B cell (primary cell): Measurements from ENCODE around the gene GAPVD1. TPM values are rescaled to one million over a fixed set of nuclear protein-coding genes. Genes with fewer than 3 reads are reported as not detected.

ENCODE experiments used
- ATAC-seq: fragments of 200-7000 bp; cut with Tn5 transposase; one replicate; pipeline ENCODE4 v1.10.0; 2021; ENCODE audit warnings: low read depth, mild to moderate bottlenecking, moderate number of reproducible peaks, moderate library complexity
- CTCF ChIA-PET: fragments of 350-600 bp; sonication (Branson Sonifier 250); formaldehyde crosslinking; loops from one replicate; lab custom pipeline; 2021; ENCODE audit warnings: antibody characterized with exemption, inconsistent platforms; lab: Charles Lee
- POLR2A ChIA-PET: fragments of 350-600 bp; sonication (Branson Sonifier 250); formaldehyde crosslinking; loops from one replicate; lab custom pipeline; 2021; ENCODE audit warnings: antibody characterized with exemption; lab: Charles Lee
- DNase-seq: peaks from one replicate; pipeline ENCODE4 v3.0.0; 2013
- H2AFZ ChIP-seq: 2 replicates; pipeline ENCODE4 v1.6.1; 2012; ENCODE audit warnings: mild to moderate bottlenecking, low read depth, low read length; ENCODE audit not compliant: insufficient read depth, poor library complexity, severe bottlenecking
- H3K27ac ChIP-seq, 2 donors: 1 replicate in 1 of 2; 2 replicates in 1 of 2; pipeline ENCODE4 v1.5.1; 2012 to 2013; ENCODE audit warnings: low read length in 2 of 2, mild to moderate bottlenecking in 2 of 2, moderate library complexity in 1 of 2
- H3K27me3 ChIP-seq, 4 experiments: fragments of 200-600 bp in 1 of 4; sonication (generic) in 1 of 4; replicated peaks in 1 of 4; 1 replicate in 2 of 4; 2 replicates in 2 of 4; pipeline versions ENCODE4 v1.6.1 to v1.7.0; 2013 to 2016; ENCODE audit warnings: low read length in 3 of 4, mild to moderate bottlenecking in 2 of 4, mixed read lengths in 1 of 4, moderate library complexity in 1 of 4; ENCODE audit not compliant: insufficient read depth in 4 of 4, control insufficient read depth in 3 of 4; ENCODE audit errors: control extremely low read depth in 1 of 4
- H3K36me3 ChIP-seq, 2 experiments: replicated peaks in 1 of 2; 1 replicate in 1 of 2; 2 replicates in 1 of 2; pipeline versions ENCODE4 v1.6.1 to v1.7.1; 2013; ENCODE audit warnings: low read length in 1 of 2; ENCODE audit not compliant: insufficient read depth in 2 of 2, control insufficient read depth in 1 of 2; ENCODE audit errors: control extremely low read depth in 1 of 2, extremely low read depth in 1 of 2
- H3K4me1 ChIP-seq, 2 donors: fragments of 200-600 bp in 1 of 2; sonication (generic) in 1 of 2; 1 replicate in 1 of 2; 2 replicates in 1 of 2; pipeline versions ENCODE4 v1.5.1 to v1.6.1; 2013 to 2017; ENCODE audit warnings: low read length in 2 of 2; ENCODE audit not compliant: control insufficient read depth in 2 of 2, insufficient read depth in 2 of 2
- H3K4me2 ChIP-seq: replicated peaks from 2 replicates; pipeline ENCODE3; 2012; ENCODE audit warnings: mild to moderate bottlenecking, low read depth, low read length; ENCODE audit not compliant: poor library complexity, severe bottlenecking
- H3K4me3 ChIP-seq, 5 experiments: fragments of 200-600 bp in 1 of 5; sonication (generic) in 1 of 5; 1 replicate in 3 of 5; 2 replicates in 2 of 5; pipeline versions ENCODE4 v1.5.1 to v1.7.0; 2011 to 2016; ENCODE audit warnings: low read length in 4 of 5, mild to moderate bottlenecking in 4 of 5, low read depth in 2 of 5, control low read depth in 1 of 5, moderate library complexity in 1 of 5; ENCODE audit not compliant: insufficient read depth in 1 of 5; ENCODE audit errors: control extremely low read depth in 1 of 5, extremely low read depth in 1 of 5
- H3K79me2 ChIP-seq: fragments of 200-600 bp; sonication (generic); one replicate; pipeline ENCODE4 v1.6.0; 2016; ENCODE audit warnings: low read length; ENCODE audit not compliant: control insufficient read depth, insufficient read depth
- H3K9ac ChIP-seq: fragments of 200-600 bp; sonication (generic); 2 replicates; pipeline ENCODE4 v1.6.1; 2017; ENCODE audit warnings: mild to moderate bottlenecking, low read length, moderate library complexity
- H3K9me3 ChIP-seq, 3 donors: one replicate each; pipeline versions ENCODE4 v1.6.1 to v1.7.1; 2013; ENCODE audit warnings: low read length in 2 of 3; ENCODE audit not compliant: control insufficient read depth in 2 of 3, insufficient read depth in 1 of 3; ENCODE audit errors: control extremely low read depth in 1 of 3
- H4K20me1 ChIP-seq: 2 replicates; pipeline ENCODE4 v1.6.0; 2012; ENCODE audit warnings: mild to moderate bottlenecking, low read length; ENCODE audit not compliant: insufficient read depth, control insufficient read depth, poor library complexity, severe bottlenecking
- H3K27ac Mint-ChIP-seq: one replicate; pipeline ENCODE4 v1.8.0; 2021; ENCODE audit warnings: mixed read lengths
- H3K27me3 Mint-ChIP-seq: one replicate; pipeline ENCODE4 v1.8.0; 2021; ENCODE audit warnings: mixed read lengths
- H3K4me1 Mint-ChIP-seq: one replicate; pipeline ENCODE4 v1.8.0; 2021; ENCODE audit warnings: mixed read lengths
- H3K4me3 Mint-ChIP-seq: one replicate; pipeline ENCODE4 v1.8.0; 2021; ENCODE audit warnings: mixed read lengths
- H3K9me3 Mint-ChIP-seq: one replicate; pipeline ENCODE4 v1.8.0; 2022; ENCODE audit warnings: mixed read lengths; ENCODE audit not compliant: insufficient read depth
- CTCF ChIP-seq: fragments of 200-600 bp; IDR thresholded peaks from one replicate; pipeline ENCODE4 v1.8.0; 2022; ENCODE audit warnings: antibody characterized with exemption, mild to moderate bottlenecking
- EZH2 ChIP-seq: IDR thresholded peaks from 2 replicates; pipeline ENCODE4 v1.6.1; 2012; ENCODE audit warnings: borderline replicate concordance, low read depth, mild to moderate bottlenecking, moderate library complexity, low read length; ENCODE audit not compliant: insufficient read depth, poor library complexity, severe bottlenecking
- WGBS: methylation state at CpG from one replicate; pipeline ENCODE4 v1.1.5; 2013; ENCODE audit warnings: missing lambda C conversion rate; ENCODE audit not compliant: insufficient coverage; 5-methylcytosine and 5-hydroxymethylcytosine counted together
- intact Hi-C: fragments of 100-400 bp; cut with micrococcal nuclease; formaldehyde crosslinking; loops from one replicate; pipeline ENCODE4 v1.10.0; 2022
- polyA plus RNA-seq: library from polyadenylated mRNA; depleted of rRNA; stranded (reverse); fragments of >200 nt; gene quantifications from 2 replicates; pipeline ENCODE4 v1.2.3, GENCODE V29; 2012
- total RNA-seq, 2 donors: library from RNA; stranded (reverse); fragments of 120-200 nt in 1 of 2; gene quantifications; 1 replicate in 1 of 2; 2 replicates in 1 of 2; pipeline versions ENCODE4 v1.2.3 to v1.2.4, GENCODE V29; 2013 to 2022

The GAPVD1 gene
- total and polyA plus RNA-seq, 2 donors (not counting 1 experiment from before 2014, with no cell fraction given) = 11.8 to 61.2 TPM

GRCh38 chr9:125379208-125379607, 117.6 kb downstream of the GAPVD1 start:
- intact Hi-C loops = no loop called here
- WGBS = no CpG with 5 or more reads among the region's 5 CpGs
- no peak for ATAC-seq
- peaks cover 7% of the 10 kb centered on the region for H3K27me3 Mint-ChIP-seq
- no peak overlapping the region for H3K27ac Mint-ChIP-seq
- DNase-seq = no peak
- peaks cover 7% of the 10 kb centered on the region for H3K4me1 Mint-ChIP-seq
- Histone ChIP-seq H4K20me1 (no peaks in the 10 kb centered on the region), H3K27ac (no peak overlapping the region), H3K9ac (no peak overlapping the region), H3K27me3 (peaks cover 0 to 28% (median 2%) of the 10 kb centered on the region in 4 experiments), H3K4me2 (no peak overlapping the region), H3K9me3 (no peaks in the 10 kb centered on the region), H3K79me2 (no peaks in the 10 kb centered on the region), H3K4me1 (peaks cover 7 to 9% of the 10 kb centered on the region in 2 donors), H3K36me3 (no peaks in the 10 kb centered on the region), H2AFZ (no peak overlapping the region), H3K4me3 (no peak overlapping the region)
- ChIA-PET CTCF (no interaction called here), POLR2A (no interaction called here)
- TF ChIP-seq CTCF (no peak), EZH2 (no peak)
- H3K4me3 Mint-ChIP-seq = no peak overlapping the region
- H3K9me3 Mint-ChIP-seq = no peaks in the 10 kb centered on the region

GRCh38 chr9:125380406-125380805, 118.8 kb downstream of the GAPVD1 start:
- Mint-ChIP-seq H3K4me1 (no peaks in the 10 kb centered on the region), H3K9me3 (no peaks in the 10 kb centered on the region), H3K27ac (no peak overlapping the region), H3K4me3 (no peak overlapping the region), H3K27me3 (peaks cover 7% of the 10 kb centered on the region)
- Histone ChIP-seq H3K27ac (no peak overlapping the region), H3K9me3 (no peaks in the 10 kb centered on the region), H3K4me3 (no peak overlapping the region), H3K27me3 (peaks cover 0 to 17% (median 0%) of the 10 kb centered on the region in 4 experiments), H2AFZ (no peak overlapping the region), H3K9ac (no peak overlapping the region), H3K4me2 (no peak overlapping the region), H3K36me3 (no peaks in the 10 kb centered on the region), H4K20me1 (no peaks in the 10 kb centered on the region), H3K79me2 (no peaks in the 10 kb centered on the region), H3K4me1 (no peaks in the 10 kb centered on the region)
- TF ChIP-seq CTCF (no peak), EZH2 (no peak)
- intact Hi-C loops = no loop called here
- DNase-seq (no peak), ATAC-seq (no peak)
- POLR2A ChIA-PET = no interaction called here
- 82% methylated on average over 6 of the region's 8 CpGs for WGBS
- CTCF ChIA-PET = no interaction called here
